GM12878 (cell line): ENCODE data around the gene DUSP22. TPM values are rescaled to one million over a fixed set of nuclear protein-coding genes. Genes with fewer than 3 reads are reported as not detected.

Experiments used
- BMI1 ChIP-seq: fragments of 450-650 bp; IDR thresholded peaks from 2 replicates; pipeline ENCODE4 v1.6.1; 2016; ENCODE audit warnings: mild to moderate bottlenecking, moderate library complexity, borderline replicate concordance
- CREB1 ChIP-seq: IDR thresholded peaks from 2 replicates; pipeline ENCODE4 v1.6.1; 2012; ENCODE audit warnings: low read depth, mild to moderate bottlenecking, inconsistent platforms
- E4F1 ChIP-seq: fragments of 450-650 bp; IDR thresholded peaks from 2 replicates; pipeline ENCODE4 v1.6.1; 2018; ENCODE audit warnings: borderline replicate concordance, mild to moderate bottlenecking; ENCODE audit not compliant: partially characterized antibody
- EP300 ChIP-seq, 2 experiments: fragments of 150-350 bp in 1 of 2; IDR thresholded peaks; 2 replicates each; pipeline ENCODE4 v1.6.1; 2011 to 2012; ENCODE audit warnings: low read depth in 2 of 2, low read length in 2 of 2, borderline replicate concordance in 1 of 2, improper control_type of control experiment in 1 of 2, inconsistent platforms in 1 of 2; ENCODE audit not compliant: control insufficient read depth in 1 of 2
- HDAC6 ChIP-seq: fragments of 200-600 bp; sonication (generic); IDR thresholded peaks from one replicate; pipeline ENCODE4 v1.8.0; 2017; ENCODE audit warnings: antibody characterized with exemption; ENCODE audit not compliant: unreplicated experiment
- IKZF2 ChIP-seq, 2 experiments: fragments of 450-650 bp; IDR thresholded peaks; 2 replicates each; pipeline ENCODE4 v1.6.1; 2017; ENCODE audit warnings: mild to moderate bottlenecking in 2 of 2, moderate library complexity in 2 of 2
- MXI1 ChIP-seq: fragments of 150-350 bp; IDR thresholded peaks from 2 replicates; pipeline ENCODE4 v1.6.1; 2011; ENCODE audit warnings: low read depth, mild to moderate bottlenecking, inconsistent platforms, low read length, improper control_type of control experiment
- NFIC ChIP-seq: IDR thresholded peaks from 2 replicates; pipeline ENCODE4 v1.6.1; 2012; ENCODE audit warnings: low read depth, mild to moderate bottlenecking, inconsistent platforms, low read length, moderate library complexity
- NFYA ChIP-seq: IDR thresholded peaks from 2 replicates; pipeline ENCODE4 v1.6.1; 2011; ENCODE audit warnings: low read depth, mild to moderate bottlenecking, low read length, improper control_type of control experiment, borderline replicate concordance
- POLR2AphosphoS5 ChIP-seq: IDR thresholded peaks from 2 replicates; pipeline ENCODE4 v1.6.1; 2011; ENCODE audit warnings: mild to moderate bottlenecking, low read length, inconsistent platforms
- POU2F2 ChIP-seq: IDR thresholded peaks from 3 replicates; pipeline ENCODE4 v1.6.1; 2011; ENCODE audit warnings: low read depth, mild to moderate bottlenecking, low read length, borderline replicate concordance
- RAD51 ChIP-seq: fragments of 450-650 bp; IDR thresholded peaks from 2 replicates; pipeline ENCODE4 v1.6.1; 2016; ENCODE audit warnings: moderate library complexity, mild to moderate bottlenecking, inconsistent platforms
- RB1 ChIP-seq: fragments of 450-650 bp; formaldehyde crosslinking; IDR thresholded peaks from 2 replicates; pipeline ENCODE4 v1.6.1; 2017; ENCODE audit warnings: mild to moderate bottlenecking, borderline replicate concordance
- SP1 ChIP-seq: IDR thresholded peaks from one replicate; pipeline ENCODE4 v1.6.1; 2011; ENCODE audit warnings: low read depth, low read length
- USF1 ChIP-seq: IDR thresholded peaks from 2 replicates; pipeline ENCODE4 v1.6.1; 2011; ENCODE audit warnings: borderline replicate concordance, low read depth, mild to moderate bottlenecking, moderate library complexity, mixed read lengths, low read length; ENCODE audit not compliant: insufficient read depth; ENCODE audit errors: extremely low read length
- ZNF207 ChIP-seq: fragments of 450-650 bp; IDR thresholded peaks from 2 replicates; pipeline ENCODE4 v1.6.1; 2014; ENCODE audit warnings: antibody characterized with exemption, mild to moderate bottlenecking, borderline replicate concordance
- ZNF384 ChIP-seq: IDR thresholded peaks from 2 replicates; pipeline ENCODE4 v1.6.1; 2012; ENCODE audit warnings: low read depth, mild to moderate bottlenecking, low read length, improper control_type of control experiment, borderline replicate concordance
- ZNF622 ChIP-seq: fragments of 450-650 bp; IDR thresholded peaks from 2 replicates; pipeline ENCODE4 v1.6.1; 2017; ENCODE audit warnings: mild to moderate bottlenecking, inconsistent platforms
- polyA plus RNA-seq, 11 experiments: library from polyadenylated mRNA; depleted of rRNA in 4 of 11; unstranded in 6 of 11; stranded (reverse) in 5 of 11; fragments of >200 nt; fragmentation: Nextera tagmentation in 4 of 11; fragmentation: Illumina TruSeq in 1 of 11; extraction: Ambion mirVana in 4 of 11; extraction: Trizol in 1 of 11; gene quantifications; 1 replicate in 1 of 11; 2 replicates in 10 of 11; pipeline versions ENCODE4 v1.2.1 to v1.2.3, GENCODE V29; 2011 to 2016; ENCODE audit warnings: inconsistent platforms in 2 of 11, missing spikeins in 2 of 11, low read depth in 1 of 11
- total RNA-seq, 4 experiments: library from RNA; depleted of rRNA in 3 of 4; stranded (reverse); fragments of >200 nt in 3 of 4; fragmentation: Illumina TruSeq in 1 of 4; extraction: Trizol in 1 of 4; gene quantifications; 2 replicates each; pipeline versions ENCODE4 v1.2.1 to v1.2.3, GENCODE V29; 2013 to 2021
- TF ChIP-seq, protein P1 (sequence below): fragments of 450-650 bp; formaldehyde crosslinking; IDR thresholded peaks from 2 replicates; pipeline ENCODE4 v1.5.0; 2022; ENCODE audit warnings: mild to moderate bottlenecking, missing genetic modification characterization
- TF ChIP-seq, protein P2 (sequence below): IDR thresholded peaks from 2 replicates; pipeline ENCODE4 v1.6.1; 2011; ENCODE audit warnings: low read depth, mild to moderate bottlenecking, low read length, moderate library complexity, borderline replicate concordance; ENCODE audit errors: extremely low read depth

Gene DUSP22
- total and polyA plus RNA-seq, 10 of the 15 experiments (the other 5 are each of a cell fraction or from before 2014, with no cell fraction given), result 78.9 to 156 (median 107) TPM

GRCh38 chr6:331622-332521, 39.6 kb downstream of the DUSP22 start (continued):
- no peak for TF ChIP-seq ZNF384
- TF ChIP-seq POLR2AphosphoS5, result peak; percentile 67
- TF ChIP-seq IKZF2 (IDR thresholded peaks at IDR 0.05), result peak; percentile 78 to 80; a peak in 2 of 4 replicates
- peak; percentile 92; the same call in 1 of the 2 replicates for TF ChIP-seq MXI1
- peak; percentile 59 for TF ChIP-seq SP1
- TF ChIP-seq, protein P1, sequence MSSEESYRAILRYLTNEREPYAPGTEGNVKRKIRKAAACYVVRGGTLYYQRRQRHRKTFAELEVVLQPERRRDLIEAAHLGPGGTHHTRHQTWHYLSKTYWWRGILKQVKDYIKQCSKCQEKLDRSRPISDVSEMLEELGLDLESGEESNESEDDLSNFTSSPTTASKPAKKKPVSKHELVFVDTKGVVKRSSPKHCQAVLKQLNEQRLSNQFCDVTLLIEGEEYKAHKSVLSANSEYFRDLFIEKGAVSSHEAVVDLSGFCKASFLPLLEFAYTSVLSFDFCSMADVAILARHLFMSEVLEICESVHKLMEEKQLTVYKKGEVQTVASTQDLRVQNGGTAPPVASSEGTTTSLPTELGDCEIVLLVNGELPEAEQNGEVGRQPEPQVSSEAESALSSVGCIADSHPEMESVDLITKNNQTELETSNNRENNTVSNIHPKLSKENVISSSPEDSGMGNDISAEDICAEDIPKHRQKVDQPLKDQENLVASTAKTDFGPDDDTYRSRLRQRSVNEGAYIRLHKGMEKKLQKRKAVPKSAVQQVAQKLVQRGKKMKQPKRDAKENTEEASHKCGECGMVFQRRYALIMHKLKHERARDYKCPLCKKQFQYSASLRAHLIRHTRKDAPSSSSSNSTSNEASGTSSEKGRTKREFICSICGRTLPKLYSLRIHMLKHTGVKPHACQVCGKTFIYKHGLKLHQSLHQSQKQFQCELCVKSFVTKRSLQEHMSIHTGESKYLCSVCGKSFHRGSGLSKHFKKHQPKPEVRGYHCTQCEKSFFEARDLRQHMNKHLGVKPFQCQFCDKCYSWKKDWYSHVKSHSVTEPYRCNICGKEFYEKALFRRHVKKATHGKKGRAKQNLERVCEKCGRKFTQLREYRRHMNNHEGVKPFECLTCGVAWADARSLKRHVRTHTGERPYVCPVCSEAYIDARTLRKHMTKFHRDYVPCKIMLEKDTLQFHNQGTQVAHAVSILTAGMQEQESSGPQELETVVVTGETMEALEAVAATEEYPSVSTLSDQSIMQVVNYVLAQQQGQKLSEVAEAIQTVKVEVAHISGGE (CRISPR knock-in tag), result no peak
- TF ChIP-seq CREB1, result no peak
- peak; percentile 53; the same call in 1 of the 2 replicates for TF ChIP-seq ZNF207
- TF ChIP-seq E4F1, result no peak
- TF ChIP-seq POU2F2, result peak; percentile 100
- TF ChIP-seq, protein P2, sequence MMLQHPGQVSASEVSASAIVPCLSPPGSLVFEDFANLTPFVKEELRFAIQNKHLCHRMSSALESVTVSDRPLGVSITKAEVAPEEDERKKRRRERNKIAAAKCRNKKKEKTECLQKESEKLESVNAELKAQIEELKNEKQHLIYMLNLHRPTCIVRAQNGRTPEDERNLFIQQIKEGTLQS, result no peak
- TF ChIP-seq NFIC, result no peak
- no peak for TF ChIP-seq ZNF622
- peak; percentile 92 to 97 for TF ChIP-seq EP300 (IDR thresholded peaks at IDR 0.05; ENCODE audit: borderline replicate concordance in 1 of 2, control insufficient read depth in 1 of 2, low read depth in 2 of 2, low read length in 2 of 2)
- TF ChIP-seq RB1, result peak; percentile 87; the same call in 1 of the 2 replicates
- no peak; the same call in 1 of the 2 replicates for TF ChIP-seq RAD51
- no peak; the same call in none of the 2 replicates for TF ChIP-seq BMI1
- no peak for TF ChIP-seq USF1
- no peak for TF ChIP-seq NFYA
- no peak for TF ChIP-seq HDAC6
